Activated T-cell treated with anti-CD3 and anti-CD28 coated beads, Interleukin-2, amount 50 U/mL, for 1 hour (primary cell): ENCODE measurements around the gene LTC4S.
"Not testable (repeated sequence)": the region's sequence is repeated elsewhere in the genome, so short reads cannot be mapped to it uniquely, and the experiment has no call there.

Experiments
- DNase-seq: peaks from one replicate; pipeline ENCODE4 v3.0.0-alpha.2; 2020

Gene LTC4S

GRCh38 chr5:179769796-179770195 lies 24.0 kb upstream of the LTC4S start:
- no peak for DNase-seq

- DNase-seq, result no peak
Measured at GRCh38 chr5:179771311-179771895, 22.4 kb upstream of the LTC4S start.

- DNase-seq, result no peak
Measured at GRCh38 chr5:179772351-179772750, 21.4 kb upstream of the LTC4S start.

GRCh38 chr5:179773686-179774040 lies 20.1 kb upstream of the LTC4S start:
- DNase-seq, result no peak

- DNase-seq, result no peak
Measured at GRCh38 chr5:179774442-179774841, 19.3 kb upstream of the LTC4S start.

GRCh38 chr5:179776411-179776938 lies 17.3 kb upstream of the LTC4S start:
- DNase-seq, result no peak

- DNase-seq, result no peak
Measured at GRCh38 chr5:179777456-179777855, 16.3 kb upstream of the LTC4S start.

GRCh38 chr5:179777909-179778308 lies 15.9 kb upstream of the LTC4S start:
- DNase-seq, result no peak

GRCh38 chr5:179778591-179778990 lies 15.2 kb upstream of the LTC4S start:
- DNase-seq, result no peak

- no peak for DNase-seq
Measured at GRCh38 chr5:179779826-179780225, 14.0 kb upstream of the LTC4S start.

- no peak for DNase-seq
Measured at GRCh38 chr5:179780362-179780761, 13.4 kb upstream of the LTC4S start.

- DNase-seq, result no peak
Measured at GRCh38 chr5:179781846-179782245, 11.9 kb upstream of the LTC4S start.

GRCh38 chr5:179783128-179783527 lies 10.7 kb upstream of the LTC4S start:
- DNase-seq, result no peak

GRCh38 chr5:179786861-179787260 lies 6.9 kb upstream of the LTC4S start:
- no peak for DNase-seq

- no peak for DNase-seq
Measured at GRCh38 chr5:179788193-179788854, 5.5 kb upstream of the LTC4S start.

- not testable (repeated sequence) for DNase-seq
Measured at GRCh38 chr5:179789278-179789677, 4.5 kb upstream of the LTC4S start.

- no peak for DNase-seq
Measured at GRCh38 chr5:179791881-179792611, 1.7 kb upstream of the LTC4S start.

- no peak for DNase-seq
Measured at GRCh38 chr5:179792612-179793467, 946 bp upstream of the LTC4S start.

GRCh38 chr5:179794171-179794570 lies 385 bp downstream of the LTC4S start:
- no peak for DNase-seq

GRCh38 chr5:179794575-179794974 lies 789 bp downstream of the LTC4S start:
- DNase-seq, result no peak

- peak; percentile 33 for DNase-seq
Measured at GRCh38 chr5:179795049-179795862, 1.5 kb downstream of the LTC4S start.
